Measurements from ENCODE around the gene RHBDL2.
"Not testable (repeated sequence)": the region's sequence is repeated elsewhere in the genome, so short reads cannot be mapped to it uniquely, and the experiment has no call there.

DNA sequence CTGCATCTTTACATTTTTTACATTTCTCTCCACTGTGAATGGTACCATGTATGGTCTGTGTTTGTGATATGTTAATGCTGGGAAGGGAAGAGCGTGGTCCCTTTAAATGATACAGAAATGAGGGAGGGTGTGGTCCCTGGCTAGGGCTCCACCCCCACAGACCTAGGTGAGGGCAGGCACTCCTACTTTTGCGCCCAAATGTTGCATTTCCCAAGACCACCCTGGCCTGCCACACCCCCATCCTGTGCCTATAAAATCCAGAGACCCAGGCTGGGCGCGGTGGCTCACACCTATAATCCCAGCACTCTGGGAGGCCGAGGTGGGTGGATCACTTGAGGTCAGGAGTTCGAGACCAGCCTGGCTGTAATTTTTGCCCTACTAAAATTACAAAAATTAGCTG, 31.5 kb upstream of the RHBDL2 start:
- TF ChIP-seq, protein P1, sequence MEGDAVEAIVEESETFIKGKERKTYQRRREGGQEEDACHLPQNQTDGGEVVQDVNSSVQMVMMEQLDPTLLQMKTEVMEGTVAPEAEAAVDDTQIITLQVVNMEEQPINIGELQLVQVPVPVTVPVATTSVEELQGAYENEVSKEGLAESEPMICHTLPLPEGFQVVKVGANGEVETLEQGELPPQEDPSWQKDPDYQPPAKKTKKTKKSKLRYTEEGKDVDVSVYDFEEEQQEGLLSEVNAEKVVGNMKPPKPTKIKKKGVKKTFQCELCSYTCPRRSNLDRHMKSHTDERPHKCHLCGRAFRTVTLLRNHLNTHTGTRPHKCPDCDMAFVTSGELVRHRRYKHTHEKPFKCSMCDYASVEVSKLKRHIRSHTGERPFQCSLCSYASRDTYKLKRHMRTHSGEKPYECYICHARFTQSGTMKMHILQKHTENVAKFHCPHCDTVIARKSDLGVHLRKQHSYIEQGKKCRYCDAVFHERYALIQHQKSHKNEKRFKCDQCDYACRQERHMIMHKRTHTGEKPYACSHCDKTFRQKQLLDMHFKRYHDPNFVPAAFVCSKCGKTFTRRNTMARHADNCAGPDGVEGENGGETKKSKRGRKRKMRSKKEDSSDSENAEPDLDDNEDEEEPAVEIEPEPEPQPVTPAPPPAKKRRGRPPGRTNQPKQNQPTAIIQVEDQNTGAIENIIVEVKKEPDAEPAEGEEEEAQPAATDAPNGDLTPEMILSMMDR (IDR thresholded peaks at IDR 0.05), result not testable (repeated sequence)
- TF ChIP-seq EZH2 (IDR thresholded peaks at IDR 0.05; ENCODE audit: borderline replicate concordance, insufficient read depth, low read depth, low read length, poor library complexity, severe bottlenecking), result not testable (repeated sequence)

All from B cell (primary cell).